GM18519 (cell line): Measurements from ENCODE around the gene TNNT2.

ENCODE experiments used
- ATAC-seq: cut with Tn5 transposase; IDR thresholded peaks from one replicate; pipeline ENCODE4 v1.9.1; 2021; ENCODE audit warnings: mild to moderate bottlenecking, moderate library complexity; ENCODE audit not compliant: unreplicated experiment, low FRiP score

Gene TNNT2

GRCh38 chr1:201358596-201358995 is 18.9 kb downstream of the TNNT2 start:
- ATAC-seq: no peak

GRCh38 chr1:201357636-201358348 is 19.7 kb downstream of the TNNT2 start:
- ATAC-seq: no peak

- no peak for ATAC-seq
Observed at GRCh38 chr1:201357211-201357610, 20.3 kb downstream of the TNNT2 start.

- no peak for ATAC-seq
Observed at GRCh38 chr1:201356701-201357100, 20.8 kb downstream of the TNNT2 start.

- ATAC-seq: no peak
Observed at GRCh38 chr1:201356236-201356635, 21.2 kb downstream of the TNNT2 start.

GRCh38 chr1:201355471-201355870 is 22.0 kb downstream of the TNNT2 start:
- ATAC-seq: no peak

- ATAC-seq: no peak
Observed at GRCh38 chr1:201354901-201355295, 22.6 kb downstream of the TNNT2 start.

GRCh38 chr1:201354151-201354900 is 23.2 kb downstream of the TNNT2 start:
- no peak for ATAC-seq

GRCh38 chr1:201353186-201353940 is 24.1 kb downstream of the TNNT2 start:
- ATAC-seq: no peak

- no peak for ATAC-seq
Observed at GRCh38 chr1:201351617-201352016, 25.9 kb downstream of the TNNT2 start.

GRCh38 chr1:201350884-201351283 is 26.6 kb downstream of the TNNT2 start:
- ATAC-seq: no peak

- ATAC-seq: no peak
Observed at GRCh38 chr1:201350361-201350725, 27.1 kb downstream of the TNNT2 start.

- ATAC-seq: no peak
Observed at GRCh38 chr1:201349092-201349491, 28.4 kb downstream of the TNNT2 start.

GRCh38 chr1:201348211-201348566 is 29.3 kb downstream of the TNNT2 start:
- no peak for ATAC-seq

- ATAC-seq: no peak
Observed at GRCh38 chr1:201347498-201348210, 29.8 kb downstream of the TNNT2 start.

- ATAC-seq: no peak
Observed at GRCh38 chr1:201346987-201347386, 30.5 kb downstream of the TNNT2 start.

- ATAC-seq: no peak
Observed at GRCh38 chr1:201346337-201346939, 31.0 kb downstream of the TNNT2 start.

GRCh38 chr1:201345081-201345355 is 32.5 kb downstream of the TNNT2 start:
- ATAC-seq: no peak

GRCh38 chr1:201344206-201345080 is 33.0 kb downstream of the TNNT2 start:
- no peak for ATAC-seq

GRCh38 chr1:201341377-201341776 is 36.1 kb downstream of the TNNT2 start:
- ATAC-seq: no peak
